ENCODE measurements around the gene POLR2J. TPM values are rescaled to one million over a fixed set of nuclear protein-coding genes. Genes with fewer than 3 reads are reported as not detected.
"Not testable (repeated sequence)": the region's sequence is repeated elsewhere in the genome, so short reads cannot be mapped to it uniquely, and the experiment has no call there.

Gene POLR2J
- polyA plus RNA-seq, 1 experiment = 46.9 TPM

GRCh38 chr7:102510575-102510974 lies 31.9 kb upstream of the POLR2J start:
- CTCF ChIA-PET; DNase-seq (ENCODE audit: low read depth); H3K36me3 ChIP-seq (ENCODE audit: control insufficient read depth, insufficient read depth, low read length); H3K27me3 ChIP-seq (ENCODE audit: control insufficient read depth, insufficient read depth, low read length); POLR2A ChIA-PET; H3K4me3 ChIP-seq (ENCODE audit: low read depth, low read length): not testable (repeated sequence)

DNA sequence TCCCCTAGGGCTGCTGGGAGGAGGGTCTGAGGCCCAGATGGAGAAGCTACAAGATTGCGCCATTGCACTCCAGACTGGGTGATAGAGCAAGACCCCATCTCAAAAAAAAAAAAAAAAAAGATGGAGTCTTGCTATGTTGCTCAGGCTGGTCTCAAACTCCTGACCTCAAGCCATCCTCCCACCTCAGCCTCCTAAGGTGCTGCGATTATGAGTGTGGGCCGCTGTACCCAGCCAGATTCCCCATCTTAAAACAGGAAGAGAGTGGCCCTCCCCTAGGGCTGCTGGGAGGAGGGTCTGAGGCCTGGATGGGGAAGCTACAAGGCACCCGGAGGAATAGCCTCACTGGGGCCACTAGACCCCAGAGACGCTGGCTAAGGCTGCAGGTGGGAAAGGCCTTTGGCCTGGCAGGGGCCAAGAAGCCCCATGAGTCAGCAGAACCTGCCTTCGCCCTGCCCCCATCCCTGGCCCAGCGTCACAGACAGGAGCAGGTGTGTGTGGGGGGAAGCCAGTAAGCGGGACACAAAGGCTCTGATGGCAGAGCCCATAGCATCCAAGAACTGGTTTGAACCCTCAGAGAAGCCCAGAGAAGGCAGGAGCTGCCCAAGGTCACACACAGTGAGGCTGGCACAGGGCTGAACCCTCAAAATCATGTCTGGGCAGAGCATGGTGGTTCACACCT lies 28.8 kb upstream of the POLR2J start:
- DNase-seq (ENCODE audit: low read depth); H3K4me3 ChIP-seq (ENCODE audit: low read depth, low read length); CTCF ChIA-PET; H3K36me3 ChIP-seq (ENCODE audit: control insufficient read depth, insufficient read depth, low read length); H3K27me3 ChIP-seq (ENCODE audit: control insufficient read depth, insufficient read depth, low read length); POLR2A ChIA-PET: not testable (repeated sequence)

- H3K4me3 ChIP-seq (ENCODE audit: low read depth, low read length); H3K36me3 ChIP-seq (ENCODE audit: control insufficient read depth, insufficient read depth, low read length); DNase-seq (ENCODE audit: low read depth); CTCF ChIA-PET; H3K27me3 ChIP-seq (ENCODE audit: control insufficient read depth, insufficient read depth, low read length); POLR2A ChIA-PET: not testable (repeated sequence)
These were observed 26.8 kb upstream of the POLR2J start for GRCh38 chr7:102505298-102506185.

GRCh38 chr7:102503141-102503540 lies 24.4 kb upstream of the POLR2J start:
- POLR2A ChIA-PET; CTCF ChIA-PET; H3K4me3 ChIP-seq (ENCODE audit: low read depth, low read length): not testable (repeated sequence)

GRCh38 chr7:102498321-102498720 lies 19.6 kb upstream of the POLR2J start:
- DNase-seq (ENCODE audit: low read depth); H3K36me3 ChIP-seq (ENCODE audit: control insufficient read depth, insufficient read depth, low read length); H3K4me3 ChIP-seq (ENCODE audit: low read depth, low read length); H3K27me3 ChIP-seq (ENCODE audit: control insufficient read depth, insufficient read depth, low read length); POLR2A ChIA-PET; CTCF ChIA-PET: not testable (repeated sequence)

More at GRCh38 chr7:102503141-102503540, 24.4 kb upstream of the POLR2J start:
- DNase-seq (ENCODE audit: low read depth); H3K27me3 ChIP-seq (ENCODE audit: control insufficient read depth, insufficient read depth, low read length); H3K36me3 ChIP-seq (ENCODE audit: control insufficient read depth, insufficient read depth, low read length): not testable (repeated sequence)

- H3K36me3 ChIP-seq (ENCODE audit: control insufficient read depth, insufficient read depth, low read length); H3K27me3 ChIP-seq (ENCODE audit: control insufficient read depth, insufficient read depth, low read length); POLR2A ChIA-PET; CTCF ChIA-PET; H3K4me3 ChIP-seq (ENCODE audit: low read depth, low read length); DNase-seq (ENCODE audit: low read depth): not testable (repeated sequence)
These were observed 18.6 kb upstream of the POLR2J start for GRCh38 chr7:102497308-102497707.

- POLR2A ChIA-PET; H3K4me3 ChIP-seq (ENCODE audit: low read depth, low read length); H3K36me3 ChIP-seq (ENCODE audit: control insufficient read depth, insufficient read depth, low read length); DNase-seq (ENCODE audit: low read depth); CTCF ChIA-PET; H3K27me3 ChIP-seq (ENCODE audit: control insufficient read depth, insufficient read depth, low read length): not testable (repeated sequence)
These were observed 18.1 kb upstream of the POLR2J start for GRCh38 chr7:102496861-102497260.

DNA sequence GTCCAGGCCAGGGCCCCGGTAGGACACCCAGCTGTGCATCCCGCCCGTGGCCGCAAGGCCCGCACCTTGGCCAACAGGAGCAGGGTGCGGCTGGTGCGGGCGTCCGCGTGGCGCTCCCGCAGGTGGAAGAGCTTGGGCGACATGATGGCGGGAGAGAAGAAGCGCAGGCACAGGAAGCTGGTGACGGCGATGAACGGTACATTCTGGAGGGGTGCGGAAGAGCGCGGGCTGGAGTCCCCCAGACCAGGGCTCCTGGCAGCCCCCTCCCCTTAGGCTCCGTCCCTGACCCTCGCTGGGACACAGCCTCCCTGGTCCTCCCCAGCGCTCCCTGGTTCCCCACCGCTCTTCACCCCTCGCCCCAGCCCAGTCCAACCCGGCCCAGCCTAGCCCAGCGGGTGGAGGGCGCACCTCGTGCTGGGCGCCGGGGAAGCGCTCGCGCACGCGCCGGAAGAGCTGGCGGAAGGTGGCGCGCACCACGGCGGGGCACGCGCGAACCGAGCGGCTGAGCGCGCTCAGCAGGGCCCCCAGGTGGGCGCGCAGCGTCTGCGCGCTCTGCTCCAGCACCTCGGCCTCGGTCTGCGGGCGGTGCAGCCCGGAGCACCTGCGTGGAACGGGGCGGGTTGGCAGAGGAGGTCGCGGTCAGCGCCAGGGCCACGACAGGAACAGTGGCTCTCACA lies 15.9 kb upstream of the POLR2J start:
- DNase-seq (ENCODE audit: low read depth); CTCF ChIA-PET; H3K36me3 ChIP-seq (ENCODE audit: control insufficient read depth, insufficient read depth, low read length); H3K4me3 ChIP-seq (ENCODE audit: low read depth, low read length); H3K27me3 ChIP-seq (ENCODE audit: control insufficient read depth, insufficient read depth, low read length); POLR2A ChIA-PET: not testable (repeated sequence)

DNA sequence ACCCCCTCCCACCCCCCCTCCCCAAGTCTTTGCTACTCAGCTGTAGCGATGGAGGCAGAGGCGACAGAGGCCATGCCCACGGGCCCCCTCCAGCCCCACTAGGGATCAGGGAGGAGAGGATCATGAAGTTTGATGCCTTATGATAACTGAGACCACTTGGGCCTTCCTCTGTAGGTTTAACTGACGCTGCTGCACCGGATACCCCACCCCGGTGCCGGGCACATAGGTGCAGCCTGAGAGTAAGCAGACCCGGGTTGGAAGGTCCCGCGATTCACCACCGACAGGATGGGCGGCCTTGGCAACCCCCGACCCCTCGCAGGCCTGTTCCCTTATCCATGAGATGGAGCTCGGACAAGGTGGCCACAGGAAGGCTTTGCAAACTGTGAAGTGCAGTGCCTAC lies 15.3 kb upstream of the POLR2J start:
- H3K36me3 ChIP-seq (ENCODE audit: control insufficient read depth, insufficient read depth, low read length); CTCF ChIA-PET; H3K27me3 ChIP-seq (ENCODE audit: control insufficient read depth, insufficient read depth, low read length); DNase-seq (ENCODE audit: low read depth); H3K4me3 ChIP-seq (ENCODE audit: low read depth, low read length); POLR2A ChIA-PET: not testable (repeated sequence)

- H3K27me3 ChIP-seq (ENCODE audit: control insufficient read depth, insufficient read depth, low read length); H3K36me3 ChIP-seq (ENCODE audit: control insufficient read depth, insufficient read depth, low read length); DNase-seq (ENCODE audit: low read depth); CTCF ChIA-PET; POLR2A ChIA-PET; H3K4me3 ChIP-seq (ENCODE audit: low read depth, low read length): not testable (repeated sequence)
These were observed 14.7 kb upstream of the POLR2J start for GRCh38 chr7:102493220-102493935.

DNA sequence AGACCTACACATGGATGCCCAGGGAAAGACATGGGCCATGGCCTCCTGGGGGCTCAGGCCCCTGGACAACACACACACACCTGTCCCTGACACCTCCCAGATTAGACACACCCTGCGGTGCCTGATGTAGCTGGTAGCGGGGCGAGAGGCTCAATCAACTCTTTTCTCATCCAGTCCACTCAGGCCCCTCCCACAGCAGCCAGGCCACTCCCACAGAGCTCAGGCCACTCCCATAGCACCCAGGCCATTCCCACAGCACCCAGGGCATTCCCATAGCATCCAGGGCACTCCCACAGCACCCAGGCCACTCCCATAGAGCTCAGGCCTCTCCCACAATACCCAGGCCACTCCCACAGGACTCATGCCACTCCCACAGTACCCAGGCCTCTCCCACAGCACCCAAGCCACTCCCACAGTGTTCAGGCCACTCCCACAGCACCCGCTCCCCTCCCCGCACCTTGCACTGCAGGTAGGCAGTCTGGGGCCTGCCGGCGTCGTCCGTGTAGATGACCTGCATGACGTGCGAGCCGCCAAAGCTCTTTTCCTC lies 11.9 kb upstream of the POLR2J start:
- H3K4me3 ChIP-seq (ENCODE audit: low read depth, low read length); H3K36me3 ChIP-seq (ENCODE audit: control insufficient read depth, insufficient read depth, low read length); POLR2A ChIA-PET; H3K27me3 ChIP-seq (ENCODE audit: control insufficient read depth, insufficient read depth, low read length); DNase-seq (ENCODE audit: low read depth); CTCF ChIA-PET: not testable (repeated sequence)

- CTCF ChIA-PET; H3K27me3 ChIP-seq (ENCODE audit: control insufficient read depth, insufficient read depth, low read length); H3K36me3 ChIP-seq (ENCODE audit: control insufficient read depth, insufficient read depth, low read length); DNase-seq (ENCODE audit: low read depth); POLR2A ChIA-PET; H3K4me3 ChIP-seq (ENCODE audit: low read depth, low read length): not testable (repeated sequence)
These were observed 5.6 kb upstream of the POLR2J start for GRCh38 chr7:102484317-102484716.

All from BJ (cell line).